ENCODE results near the gene AFF4. TPM values are rescaled to one million over a fixed set of nuclear protein-coding genes. Genes with fewer than 3 reads are reported as not detected.

Gene AFF4
- total and polyA plus RNA-seq, 2 experiments from 2014 or later: 44.0 to 92.9 TPM

- Histone ChIP-seq H3K4me1 (ENCODE audit: insufficient read depth) (peaks cover 10% of the 10 kb centered on the region), H3K4me2 (peak overlapping the region; percentile 88), H3K4me3 (no peak overlapping the region), H3K9me3 (ENCODE audit: low read depth) (no peaks in the 10 kb centered on the region), H3K27me3 (no peaks in the 10 kb centered on the region), H3K27ac (no peak overlapping the region), H3K36me3 (replicated peaks; ENCODE audit: insufficient read depth, low read depth) (no peaks in the 10 kb centered on the region), H3K9me2 (replicated peaks; ENCODE audit: insufficient read depth) (no peaks in the 10 kb centered on the region), H3K79me2 (peaks cover 16% of the 10 kb centered on the region), H4K20me1 (ENCODE audit: insufficient read depth, poor library complexity, severe bottlenecking) (no peaks in the 10 kb centered on the region), H2AFZ (no peak overlapping the region)
- TF ChIP-seq CTCF (IDR thresholded peaks at IDR 0.05; ENCODE audit: poor library complexity): no peak
- no peak for TF ChIP-seq EZH2 (IDR thresholded peaks at IDR 0.05; ENCODE audit: borderline replicate concordance)
- no peak for TF ChIP-seq EZH2phosphoT487 (IDR thresholded peaks at IDR 0.05; ENCODE audit: low read depth, severe bottlenecking, unreplicated experiment)
- 90% methylated on average over 4 of the region's 4 CpGs for WGBS (ENCODE audit: low lambda C conversion rate, missing lambda C conversion rate)
- DNase-seq (ENCODE audit: low spot score): no peak
These were observed 134.5 kb downstream of the AFF4 start for GRCh38 chr5:132828846-132829494.

GRCh38 chr5:132827943-132828673 is 135.3 kb downstream of the AFF4 start:
- TF ChIP-seq EZH2phosphoT487 (IDR thresholded peaks at IDR 0.05; ENCODE audit: low read depth, severe bottlenecking, unreplicated experiment): no peak
- no peak for TF ChIP-seq EZH2 (IDR thresholded peaks at IDR 0.05; ENCODE audit: borderline replicate concordance)
- TF ChIP-seq CTCF (IDR thresholded peaks at IDR 0.05; ENCODE audit: poor library complexity): no peak

GRCh38 chr5:132826424-132827082 is 136.9 kb downstream of the AFF4 start:
- WGBS (ENCODE audit: low lambda C conversion rate, missing lambda C conversion rate): 69% methylated on average over 6 of the region's 6 CpGs
- DNase-seq (ENCODE audit: low spot score): no peak
- no peak overlapping the region for H3K27ac ChIP-seq
- no peaks in the 10 kb centered on the region for H3K9me3 ChIP-seq (ENCODE audit: low read depth)
- no peaks in the 10 kb centered on the region for H3K9me2 ChIP-seq (replicated peaks; ENCODE audit: insufficient read depth)
- H3K4me2 ChIP-seq: peak overlapping the region; percentile 70
- H3K4me1 ChIP-seq (ENCODE audit: insufficient read depth): peaks cover 15% of the 10 kb centered on the region
- no peak overlapping the region for H2AFZ ChIP-seq
- TF ChIP-seq CTCF (IDR thresholded peaks at IDR 0.05; ENCODE audit: poor library complexity): no peak
- no peak for TF ChIP-seq EZH2 (IDR thresholded peaks at IDR 0.05; ENCODE audit: borderline replicate concordance)
- TF ChIP-seq EZH2phosphoT487 (IDR thresholded peaks at IDR 0.05; ENCODE audit: low read depth, severe bottlenecking, unreplicated experiment): no peak
- H3K79me2 ChIP-seq: peaks cover 16% of the 10 kb centered on the region
- H3K27me3 ChIP-seq: no peaks in the 10 kb centered on the region
- no peaks in the 10 kb centered on the region for H4K20me1 ChIP-seq (ENCODE audit: insufficient read depth, poor library complexity, severe bottlenecking)
- no peaks in the 10 kb centered on the region for H3K36me3 ChIP-seq (replicated peaks; ENCODE audit: insufficient read depth, low read depth)
- no peak overlapping the region for H3K4me3 ChIP-seq

More at GRCh38 chr5:132827943-132828673, 135.3 kb downstream of the AFF4 start:
- 90% methylated on average over 4 of the region's 4 CpGs for WGBS (ENCODE audit: low lambda C conversion rate, missing lambda C conversion rate)
- Histone ChIP-seq H3K9me2 (replicated peaks; ENCODE audit: insufficient read depth) (no peaks in the 10 kb centered on the region), H3K27ac (no peak overlapping the region), H3K9me3 (ENCODE audit: low read depth) (no peaks in the 10 kb centered on the region), H3K36me3 (replicated peaks; ENCODE audit: insufficient read depth, low read depth) (no peaks in the 10 kb centered on the region), H3K4me2 (no peak overlapping the region), H3K79me2 (peaks cover 16% of the 10 kb centered on the region), H3K4me3 (no peak overlapping the region), H2AFZ (no peak overlapping the region), H3K27me3 (no peaks in the 10 kb centered on the region), H4K20me1 (ENCODE audit: insufficient read depth, poor library complexity, severe bottlenecking) (no peaks in the 10 kb centered on the region), H3K4me1 (ENCODE audit: insufficient read depth) (peaks cover 11% of the 10 kb centered on the region)
- DNase-seq (ENCODE audit: low spot score): no peak
